ENCODE data around the gene LARP4B.

The LARP4B gene

GRCh38 chr10:822197-822596, 109.3 kb downstream of the LARP4B start:
- no peak for DNase-seq

- DNase-seq: no peak
These were observed 110.2 kb downstream of the LARP4B start for GRCh38 chr10:821322-821721.

- DNase-seq: no peak
These were observed 111.7 kb downstream of the LARP4B start for GRCh38 chr10:819816-820215.

- no peak for DNase-seq
These were observed 112.2 kb downstream of the LARP4B start for GRCh38 chr10:819326-819725.

GRCh38 chr10:818526-819220, 112.8 kb downstream of the LARP4B start:
- DNase-seq: no peak

- DNase-seq: no peak
These were observed 113.5 kb downstream of the LARP4B start for GRCh38 chr10:818010-818409.

GRCh38 chr10:817371-817770, 114.1 kb downstream of the LARP4B start:
- no peak for DNase-seq

- DNase-seq: no peak
These were observed 114.5 kb downstream of the LARP4B start for GRCh38 chr10:816958-817357.

- DNase-seq: no peak
These were observed 115.4 kb downstream of the LARP4B start for GRCh38 chr10:816091-816477.

GRCh38 chr10:815338-816090, 116.0 kb downstream of the LARP4B start:
- DNase-seq: no peak

GRCh38 chr10:814536-815302, 116.8 kb downstream of the LARP4B start:
- DNase-seq: no peak

- DNase-seq: no peak
These were observed 118.2 kb downstream of the LARP4B start for GRCh38 chr10:813286-813685.

- no peak for DNase-seq
These were observed 118.7 kb downstream of the LARP4B start for GRCh38 chr10:812787-813186.

GRCh38 chr10:811379-812175, 119.9 kb downstream of the LARP4B start:
- DNase-seq: no peak

GRCh38 chr10:810351-810846, 121.1 kb downstream of the LARP4B start:
- DNase-seq: peak in 1 of 2 experiments; percentile 18

GRCh38 chr10:809671-810350, 121.7 kb downstream of the LARP4B start:
- DNase-seq: no peak

GRCh38 chr10:807958-808353, 123.5 kb downstream of the LARP4B start:
- DNase-seq: no peak

- no peak for DNase-seq
These were observed 124.1 kb downstream of the LARP4B start for GRCh38 chr10:807163-807957.

GRCh38 chr10:806451-807162, 124.9 kb downstream of the LARP4B start:
- no peak for DNase-seq

- no peak for DNase-seq
These were observed 125.7 kb downstream of the LARP4B start for GRCh38 chr10:805620-806305.

Data from NCI-H524 (cell line).